Medulla oblongata (tissue), 1 donor: ENCODE data around the gene C22orf15.
A peak's percentile ranks its signal among the peaks of the same experiment; 100 is the strongest.

Experiments
- DNase-seq: peaks from one replicate; pipeline ENCODE4 v3.0.0-alpha.2; 2015; ENCODE audit errors: extremely low spot score

The C22orf15 gene

DNA sequence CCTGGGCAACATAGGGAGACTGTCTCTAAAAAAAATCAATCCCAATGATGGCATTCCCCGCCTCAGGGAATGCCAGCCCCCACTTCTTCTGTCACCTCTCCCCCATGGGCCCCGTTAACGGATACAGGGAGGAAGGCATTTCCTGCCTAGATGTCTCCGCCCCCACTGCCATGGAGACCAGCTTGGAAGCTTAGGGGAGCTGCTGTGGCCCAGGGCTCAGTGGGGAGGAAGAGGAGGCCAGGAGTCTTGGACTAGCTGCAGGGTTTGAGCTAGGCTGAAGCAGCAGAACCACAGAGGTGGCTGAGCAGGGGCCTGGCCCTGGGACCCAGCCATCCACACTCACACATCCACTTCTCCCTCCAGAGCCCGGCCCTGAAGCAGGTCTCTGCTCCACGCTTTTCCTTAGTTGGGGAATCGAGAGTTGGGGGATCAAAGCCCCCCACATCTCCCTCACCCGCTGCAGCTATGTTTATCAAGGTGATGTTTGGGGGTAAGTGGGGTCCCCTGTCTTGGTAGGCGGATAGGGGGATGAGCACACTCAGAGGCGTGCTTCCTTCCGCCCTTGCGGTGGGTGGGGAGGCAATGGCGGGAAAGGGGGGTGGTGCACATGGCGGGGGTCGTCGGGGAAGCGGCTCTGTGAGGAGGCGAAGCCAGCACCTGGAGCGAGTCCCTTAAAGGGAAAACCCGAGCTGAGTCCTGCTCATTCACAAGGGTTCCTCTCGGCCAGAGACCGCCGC, at the start of gene C22orf15:
Gene C22orf15 (plus strand): TSS at position 149 of the 737 bp plus-strand sequence. CDS start 317 bp downstream, at position 466.
- no peak for DNase-seq

GRCh38 chr22:23713696-23714595, 48.8 kb upstream of the C22orf15 start:
- no peak for DNase-seq

DNA sequence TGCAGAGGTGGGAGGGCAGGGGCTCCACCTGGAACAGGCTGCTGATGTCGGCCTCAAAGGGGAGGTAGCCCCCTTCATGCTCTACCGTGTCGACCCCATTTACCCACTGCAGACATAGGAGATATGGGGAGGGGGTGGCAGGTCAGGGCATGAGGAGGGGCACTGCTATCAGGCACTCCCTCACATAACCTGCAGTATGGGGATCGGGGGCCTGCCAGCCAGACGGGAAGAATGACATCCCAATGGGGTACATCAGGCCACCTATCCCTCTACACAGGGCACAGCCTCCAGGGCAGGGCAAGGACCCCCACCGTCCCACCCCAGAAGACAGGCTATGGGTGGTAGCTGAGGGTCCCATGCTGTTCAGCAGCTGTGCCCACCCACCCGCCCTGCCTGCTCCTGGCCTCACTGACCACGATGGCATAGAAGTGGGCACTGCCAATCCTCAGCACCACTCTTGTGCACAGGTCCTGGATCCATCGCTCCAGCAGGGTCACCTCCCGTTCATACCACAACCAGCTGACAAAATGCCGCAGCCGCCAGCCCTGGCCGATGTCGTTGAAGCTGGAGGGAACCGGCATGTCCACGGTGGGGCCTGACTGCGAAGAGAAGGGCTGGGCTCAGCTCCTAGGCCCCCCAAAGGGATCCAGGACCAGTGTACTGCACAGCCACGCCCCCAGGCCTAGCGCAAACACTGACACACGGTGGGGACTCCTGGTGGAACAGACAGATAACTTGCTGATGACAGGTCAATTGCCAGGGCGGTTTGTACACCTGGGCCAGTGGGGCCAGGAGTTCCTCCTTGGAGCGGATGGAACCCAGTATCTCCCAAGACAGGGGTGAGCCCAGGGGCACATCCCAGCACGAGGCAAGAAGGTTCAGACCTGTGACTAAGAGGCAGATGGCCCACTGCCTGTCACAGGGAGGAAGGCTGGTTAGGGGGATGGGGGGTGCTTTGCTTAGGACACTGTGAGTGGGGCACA, 47.9 kb upstream of the C22orf15 start:
- no peak for DNase-seq

DNA sequence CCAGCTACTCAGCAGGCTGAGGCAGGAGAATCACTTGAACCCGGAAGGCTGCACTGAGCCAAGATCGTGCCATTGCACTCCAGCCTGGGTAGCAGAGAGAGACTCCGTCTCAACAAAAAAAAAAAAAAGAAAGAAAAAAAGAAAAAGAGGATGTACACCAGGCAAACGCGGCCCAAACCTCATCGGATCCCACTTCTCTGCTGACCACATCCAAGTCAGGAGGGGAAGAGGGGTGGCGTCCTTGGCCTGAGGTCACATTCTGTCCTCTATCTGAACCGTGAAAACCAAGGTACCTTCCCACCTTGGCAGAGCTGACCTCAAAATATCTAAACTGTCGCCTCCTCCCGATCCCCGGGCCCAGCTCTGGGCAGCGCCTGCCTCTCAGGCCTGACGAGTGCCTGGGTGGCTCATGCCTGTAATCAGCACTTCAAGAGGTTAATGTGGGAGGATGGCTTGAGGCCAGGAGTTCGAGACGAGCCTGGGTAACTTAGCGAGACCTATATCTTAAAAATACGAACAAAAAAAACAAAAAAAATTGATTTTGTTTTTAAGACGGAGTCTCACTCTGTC, 46.9 kb upstream of the C22orf15 start:
- DNase-seq = no peak

DNA sequence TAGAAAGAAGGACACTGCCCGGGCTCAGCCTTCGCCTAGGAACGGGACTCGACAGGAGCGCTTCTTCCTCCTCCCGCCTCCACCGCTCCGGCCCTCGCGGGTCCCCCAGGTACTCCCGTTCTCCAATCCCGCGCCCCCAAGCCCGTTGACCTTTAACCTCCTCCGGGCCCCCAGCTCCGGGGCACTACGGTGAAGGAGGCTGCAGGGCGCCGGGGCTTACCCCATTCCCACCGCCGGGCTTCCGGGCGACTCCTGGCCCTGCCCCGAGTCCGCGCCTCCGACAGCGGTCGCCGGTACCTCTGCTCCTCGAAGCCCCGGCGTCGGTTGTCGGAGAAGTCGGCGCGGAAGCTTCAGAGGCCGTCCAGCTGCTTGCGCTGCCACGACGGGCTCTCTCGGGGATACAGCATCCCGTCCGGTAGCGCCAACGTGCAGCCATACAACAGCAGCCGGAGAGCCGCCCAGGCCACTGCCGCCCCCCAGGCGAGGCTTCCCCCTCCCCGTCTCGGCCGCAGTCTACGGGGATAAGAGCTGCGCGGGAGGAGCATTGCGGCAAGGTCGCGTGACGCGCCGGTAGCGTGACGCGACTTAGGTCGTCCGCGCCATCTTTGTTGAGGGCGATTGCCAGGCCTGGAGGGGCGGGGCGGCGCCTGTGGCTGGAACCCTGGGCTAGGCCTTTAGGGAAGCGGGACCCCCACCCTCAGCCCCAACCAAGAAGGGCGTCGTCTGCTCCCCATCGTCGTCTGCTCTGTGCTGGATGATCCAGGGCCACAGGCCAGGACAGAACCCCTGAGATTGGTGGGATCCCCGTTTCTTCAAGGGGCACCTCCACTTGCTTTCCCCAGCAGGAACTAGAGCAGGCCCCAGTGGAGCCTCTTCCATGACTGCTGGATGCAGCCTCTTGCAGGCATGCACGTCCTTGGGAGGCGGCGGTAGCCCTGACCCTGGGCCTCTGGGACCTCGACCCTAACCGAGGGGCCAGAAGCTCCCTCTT, 45.7 kb upstream of the C22orf15 start:
- DNase-seq = peak; percentile 89

DNA sequence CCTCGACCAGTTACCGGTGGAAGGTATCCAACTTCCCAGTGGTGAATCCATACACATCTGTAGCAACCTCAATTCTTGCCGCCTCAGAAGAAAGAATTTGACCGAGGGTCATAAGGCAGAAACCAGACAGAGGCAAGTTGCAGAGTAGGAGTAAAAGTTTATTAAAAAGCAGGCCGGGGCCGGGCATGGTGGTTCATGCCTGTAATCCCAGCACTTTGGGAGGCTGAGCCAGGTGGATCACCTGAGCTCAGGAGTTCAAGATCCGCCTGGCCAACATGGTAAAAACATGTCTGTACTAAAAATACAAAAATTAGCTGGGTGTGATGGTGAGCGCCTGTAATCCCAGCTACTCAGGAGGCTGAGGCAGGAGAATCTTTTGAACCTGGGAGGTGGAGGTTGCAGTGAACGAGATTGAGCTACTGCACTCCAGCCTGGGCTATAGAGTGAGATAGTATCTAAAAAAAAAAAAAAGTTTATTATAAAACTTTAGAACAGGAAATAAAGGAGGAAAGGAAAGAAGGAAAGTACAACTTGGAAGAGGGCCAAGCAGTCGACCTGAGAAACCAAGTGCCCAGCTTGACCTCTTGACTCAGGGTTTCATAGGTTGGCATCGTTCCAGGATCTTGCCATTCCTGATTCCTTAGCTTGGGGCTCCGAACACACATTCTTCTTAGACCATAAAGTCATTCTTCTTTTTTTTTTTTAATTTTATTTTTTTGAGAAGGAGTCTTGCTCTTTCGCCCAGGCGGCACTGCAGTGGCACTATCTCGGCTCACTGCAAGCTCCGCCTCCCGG, 44.2 kb upstream of the C22orf15 start:
- DNase-seq = no peak

DNA sequence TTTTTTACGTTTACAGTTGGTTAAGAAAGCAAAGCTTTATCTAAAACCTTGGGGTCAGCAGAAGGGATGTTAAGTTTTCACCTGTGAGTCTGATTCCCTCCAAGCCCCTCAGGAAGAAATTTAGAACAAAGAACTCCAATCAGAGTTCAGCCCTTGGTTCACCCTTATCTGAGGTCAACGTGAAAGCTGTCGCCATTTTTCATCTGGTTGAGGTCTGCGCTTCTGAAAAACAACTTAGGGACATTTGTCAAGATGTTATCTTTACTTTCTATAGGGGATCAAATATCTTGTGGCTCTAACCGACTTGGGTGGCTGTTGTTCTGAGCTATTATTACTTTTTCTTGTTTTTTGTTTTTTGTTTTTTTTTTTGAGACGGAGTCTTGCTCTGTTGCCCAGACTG, 41.9 kb upstream of the C22orf15 start:
- no peak for DNase-seq

DNA sequence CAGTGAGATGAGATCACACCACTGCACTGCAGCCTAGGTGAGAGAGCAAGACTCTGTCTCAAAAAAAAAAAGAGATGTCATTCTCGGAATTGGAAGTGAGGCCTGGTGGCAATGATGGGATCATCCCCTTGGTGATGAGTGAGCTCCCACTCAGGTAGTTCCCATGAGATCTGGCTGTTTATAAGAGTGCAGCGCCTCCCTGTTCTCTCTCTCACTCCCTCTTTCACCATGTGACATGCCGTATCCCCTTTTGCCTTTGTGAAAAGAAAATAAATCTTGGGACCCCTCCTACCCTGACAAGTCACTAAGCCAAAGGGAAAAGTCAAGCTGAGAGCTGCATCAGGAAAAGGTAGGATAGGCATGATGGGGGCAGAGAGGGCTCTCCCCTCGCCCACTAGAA, 40.6 kb upstream of the C22orf15 start:
- DNase-seq = no peak

DNA sequence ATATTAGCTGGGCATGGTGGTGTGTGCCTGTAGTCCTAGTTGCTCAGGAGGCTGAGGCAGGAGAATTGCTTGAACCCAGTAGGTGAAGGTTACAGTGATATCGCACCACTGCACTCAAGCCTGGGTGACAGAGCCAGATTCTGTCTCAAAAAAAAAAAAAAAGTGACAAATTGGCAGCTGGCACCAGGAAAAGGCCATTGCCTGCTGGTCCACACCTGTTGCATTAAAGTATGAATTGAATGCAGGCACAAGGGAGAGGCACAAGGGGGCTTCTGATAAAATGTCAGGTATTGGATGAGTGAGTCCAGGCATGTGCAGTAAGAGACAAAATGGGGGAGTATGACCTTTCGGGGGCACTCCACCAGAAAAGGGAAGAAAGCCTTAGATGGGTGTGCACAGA, 40.1 kb upstream of the C22orf15 start:
- no peak for DNase-seq

DNA sequence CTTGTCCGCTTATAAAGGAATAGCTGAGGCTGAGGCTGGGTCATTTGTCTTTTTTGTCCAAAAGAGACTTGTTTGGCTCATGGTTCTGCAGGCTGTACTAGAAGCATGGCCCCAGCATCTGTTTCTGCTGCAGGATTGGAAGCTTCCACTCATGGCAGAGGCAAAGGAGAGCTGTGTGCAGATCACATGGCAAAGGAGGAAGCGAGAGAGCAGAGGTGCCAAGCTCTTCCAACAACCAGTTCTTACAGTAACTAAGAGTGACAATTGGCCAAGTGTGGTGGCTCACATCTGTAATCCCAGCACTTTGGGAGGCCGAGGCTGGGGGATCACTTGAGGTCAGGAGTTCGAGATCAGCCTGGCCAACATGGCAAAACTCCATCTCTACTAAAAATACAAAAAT, 34.7 kb upstream of the C22orf15 start:
- DNase-seq = peak; percentile 58

GRCh38 chr22:23737696-23738095, 25.1 kb upstream of the C22orf15 start:
- no peak for DNase-seq

- DNase-seq = no peak
Observed at GRCh38 chr22:23742505-23743264, 20.1 kb upstream of the C22orf15 start.

DNA sequence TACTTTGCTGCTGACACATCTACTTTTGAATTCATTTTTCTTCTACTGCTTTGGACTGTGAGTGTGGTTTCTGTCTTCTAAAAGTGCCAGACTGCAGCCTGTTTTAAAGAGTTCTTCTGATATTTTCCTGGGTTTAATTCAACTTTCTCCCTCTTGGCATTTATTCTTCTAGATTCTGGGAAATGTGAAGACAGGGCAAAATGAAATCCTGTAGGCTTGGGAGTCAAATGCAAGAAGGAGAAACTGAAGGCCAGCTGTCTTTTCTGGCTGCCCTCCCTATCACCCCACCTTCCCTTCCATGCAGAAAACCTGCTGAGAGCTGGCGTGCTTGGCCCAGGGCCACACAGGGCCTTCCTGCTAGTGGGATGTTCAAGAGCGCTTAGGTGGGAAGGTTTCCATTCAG, 19.5 kb upstream of the C22orf15 start:
- DNase-seq = no peak

DNA sequence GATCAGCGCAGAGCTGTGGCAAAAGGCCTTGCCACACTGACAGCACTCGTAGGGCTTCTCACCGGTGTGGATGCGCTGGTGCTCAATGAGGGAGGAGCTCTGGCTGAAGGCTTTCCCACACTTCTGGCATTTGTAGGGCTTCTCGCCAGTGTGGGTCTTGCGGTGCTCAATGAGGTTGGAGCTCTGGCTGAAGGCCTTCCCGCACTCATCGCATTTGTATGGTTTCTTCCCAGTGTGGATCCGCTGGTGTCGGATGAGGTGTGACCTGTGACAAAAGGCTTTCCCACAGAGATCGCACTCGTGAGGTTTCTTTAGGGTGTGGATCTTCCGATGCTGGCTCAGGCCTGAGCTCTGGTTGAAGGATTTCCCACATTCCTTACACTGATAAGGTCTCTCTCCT, 18.8 kb upstream of the C22orf15 start:
- DNase-seq = no peak

DNA sequence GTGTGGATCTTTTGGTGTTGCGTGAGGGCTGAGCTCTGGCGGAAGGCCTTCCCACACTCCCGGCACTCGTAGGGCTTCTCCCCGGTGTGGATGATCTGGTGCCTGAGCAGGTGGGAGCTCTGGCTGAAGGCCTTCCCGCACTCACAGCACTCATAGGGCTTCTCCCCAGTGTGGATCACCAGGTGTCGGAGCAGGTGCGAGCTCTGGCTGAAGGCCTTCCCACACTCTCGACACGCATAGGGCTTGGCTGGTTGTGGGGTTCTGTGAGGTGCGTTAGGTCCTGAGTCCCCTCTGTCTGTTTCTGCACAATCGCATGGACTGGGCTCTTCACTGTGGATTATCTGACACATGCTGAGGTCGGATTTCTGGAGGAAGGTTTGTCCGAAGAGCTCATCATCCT, 18.3 kb upstream of the C22orf15 start:
- no peak for DNase-seq

- DNase-seq = no peak
Observed at GRCh38 chr22:23745791-23746190, 17.0 kb upstream of the C22orf15 start.

DNA sequence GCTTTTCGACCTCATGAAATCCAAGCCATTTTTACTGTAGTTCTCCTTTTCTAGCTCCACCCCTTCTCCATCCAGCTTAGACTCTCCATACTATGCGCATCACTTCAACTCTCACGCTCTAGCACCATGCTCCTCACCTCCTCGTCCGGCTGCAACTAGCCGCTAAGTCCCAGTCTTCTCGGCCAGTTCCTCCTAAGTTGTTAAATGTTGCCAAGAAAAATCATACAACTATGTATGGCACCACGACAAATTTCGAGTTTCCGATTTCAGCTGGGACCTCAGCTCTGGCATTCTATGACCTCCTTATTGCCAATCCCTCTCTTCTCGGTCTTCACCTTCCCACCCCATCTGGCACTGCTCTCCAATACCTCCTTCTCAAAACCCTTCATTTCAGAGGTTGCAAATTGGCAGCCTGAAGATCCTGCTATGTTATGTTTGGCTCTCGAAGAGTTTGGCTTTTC, 12.9 kb upstream of the C22orf15 start:
- DNase-seq = no peak

- no peak for DNase-seq
Observed at GRCh38 chr22:23750367-23750713, 12.4 kb upstream of the C22orf15 start.
